Glutamatergic neuron (in vitro differentiated cells): Measurements from ENCODE around the gene CCR6. TPM values are rescaled to one million over a fixed set of nuclear protein-coding genes. Genes with fewer than 3 reads are reported as not detected.
"Not testable (repeated sequence)": the region's sequence is repeated elsewhere in the genome, so short reads cannot be mapped to it uniquely, and the experiment has no call there.

Source experiments
- DNase-seq: peaks from one replicate; pipeline ENCODE4 v3.0.0; 2022
- H3K27ac Mint-ChIP-seq: one replicate; pipeline ENCODE4 v1.8.0; 2020; ENCODE audit warnings: mild to moderate bottlenecking, mixed read lengths, inconsistent platforms; ENCODE audit not compliant: unreplicated experiment
- H3K27me3 Mint-ChIP-seq: one replicate; pipeline ENCODE4 v1.8.0; 2020; ENCODE audit warnings: mild to moderate bottlenecking, moderate library complexity, mixed read lengths, inconsistent platforms; ENCODE audit not compliant: unreplicated experiment
- H3K36me3 Mint-ChIP-seq: one replicate; pipeline ENCODE4 v1.8.0; 2020; ENCODE audit warnings: mild to moderate bottlenecking, mixed read lengths, inconsistent platforms; ENCODE audit not compliant: unreplicated experiment
- H3K4me1 Mint-ChIP-seq: one replicate; pipeline ENCODE4 v1.8.0; 2020; ENCODE audit warnings: mild to moderate bottlenecking, low read depth, mixed read lengths, inconsistent platforms; ENCODE audit not compliant: unreplicated experiment
- H3K4me3 Mint-ChIP-seq: one replicate; pipeline ENCODE4 v1.8.0; 2020; ENCODE audit warnings: mild to moderate bottlenecking, mixed read lengths, inconsistent platforms; ENCODE audit not compliant: unreplicated experiment
- H3K9me3 Mint-ChIP-seq: one replicate; pipeline ENCODE4 v1.8.0; 2020; ENCODE audit warnings: mild to moderate bottlenecking, moderate library complexity, mixed read lengths, inconsistent platforms; ENCODE audit not compliant: unreplicated experiment
- total RNA-seq: library from RNA; stranded (reverse); fragmentation: NEBNext Ultra II Directional; extraction: Animal tissue kit (Norgen Biotek cat#: 25700); gene quantifications from one replicate; pipeline ENCODE4 v1.2.1, GENCODE V29; 2021; ENCODE audit not compliant: unreplicated experiment

CCR6 gene
- total RNA-seq, 1 donor from 2014 or later, result not detected

DNA sequence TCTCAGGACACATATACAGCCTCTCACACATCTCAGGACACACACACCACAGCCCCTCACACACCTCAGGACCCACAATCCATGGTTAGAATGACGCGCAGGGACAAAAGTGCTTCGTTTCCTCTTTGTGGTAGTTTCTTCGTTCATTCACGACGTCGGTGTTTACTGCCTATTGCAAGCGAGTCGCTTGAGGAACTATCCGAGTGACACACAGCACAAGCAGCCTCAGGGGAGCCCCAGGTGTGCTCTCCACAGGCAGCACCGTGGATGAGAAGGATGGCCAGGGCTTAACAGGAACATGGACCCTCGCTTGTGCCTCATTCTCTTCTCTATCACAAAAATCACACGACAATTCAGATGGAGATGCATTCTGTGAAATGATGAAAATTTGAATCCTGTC, 47.0 kb downstream of the CCR6 start:
- H3K9me3 Mint-ChIP-seq, H3K27ac Mint-ChIP-seq, DNase-seq, H3K36me3 Mint-ChIP-seq, H3K4me1 Mint-ChIP-seq, H3K4me3 Mint-ChIP-seq: not testable (repeated sequence)
- peaks cover 10% of the 10 kb centered on the region for H3K27me3 Mint-ChIP-seq

DNA sequence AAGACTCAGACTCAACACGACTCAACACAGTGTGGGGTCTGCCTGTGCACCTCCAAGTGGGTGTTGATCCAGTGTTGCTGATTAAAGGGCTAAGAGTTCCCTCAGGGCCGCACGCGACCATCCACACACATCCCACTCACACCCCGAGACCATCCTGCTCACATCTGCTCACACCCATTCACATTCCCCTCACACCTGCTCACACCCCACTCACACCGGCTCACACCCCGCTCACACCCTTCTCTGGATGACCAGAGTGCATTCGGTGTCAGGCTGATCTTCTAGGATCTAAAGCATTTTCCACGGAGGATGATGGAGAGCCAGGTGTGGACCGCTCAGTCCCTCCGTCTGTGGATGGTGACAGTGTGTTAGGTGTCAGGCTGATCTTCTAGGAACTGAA, 48.4 kb downstream of the CCR6 start:
- DNase-seq, H3K36me3 Mint-ChIP-seq, H3K9me3 Mint-ChIP-seq, H3K27ac Mint-ChIP-seq, H3K4me3 Mint-ChIP-seq, H3K4me1 Mint-ChIP-seq: not testable (repeated sequence)
- H3K27me3 Mint-ChIP-seq, result peaks cover 10% of the 10 kb centered on the region

DNA sequence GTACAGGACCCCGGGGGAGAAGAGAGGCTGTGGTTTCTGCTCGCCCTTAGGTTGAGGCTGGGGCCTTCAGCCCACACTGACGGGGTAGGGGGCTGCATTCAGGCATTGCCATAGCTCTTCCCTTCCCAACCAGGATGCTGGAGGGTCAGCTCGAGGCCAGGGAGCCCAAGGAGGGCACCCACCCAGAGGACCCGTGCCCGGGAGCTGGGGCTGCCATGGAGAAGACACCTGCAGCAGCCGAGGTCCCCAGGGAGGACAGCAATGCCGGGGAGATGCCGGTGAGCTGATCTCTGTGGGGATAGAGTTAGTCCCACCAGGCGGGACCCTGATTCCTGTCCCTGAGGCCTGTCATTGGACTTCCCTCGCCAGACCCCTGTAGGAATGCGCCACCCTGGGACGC, 49.1 kb downstream of the CCR6 start:
- not testable (repeated sequence) for H3K4me1 Mint-ChIP-seq

DNA sequence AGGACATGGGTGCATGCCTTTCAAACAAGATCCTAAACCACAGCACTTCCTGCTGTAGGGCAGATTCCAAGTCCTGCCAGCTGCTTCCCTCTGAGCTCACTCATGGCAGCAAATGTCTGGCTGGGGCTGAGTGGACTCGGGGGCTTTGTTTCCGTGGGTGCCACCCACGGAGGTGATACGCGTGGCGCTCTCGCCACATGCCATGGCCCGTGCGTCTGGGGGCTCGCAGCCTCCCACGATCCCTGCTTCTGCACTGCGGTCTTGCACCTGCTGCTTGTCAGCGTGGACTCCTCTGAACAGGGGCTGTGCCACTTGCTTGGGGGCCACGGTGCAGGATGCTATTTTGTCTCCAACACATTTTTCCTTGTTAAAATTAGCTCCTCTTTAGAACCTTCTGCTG, 54.4 kb downstream of the CCR6 start:
- not testable (repeated sequence) for H3K4me1 Mint-ChIP-seq, H3K9me3 Mint-ChIP-seq, H3K4me3 Mint-ChIP-seq, H3K27me3 Mint-ChIP-seq, DNase-seq, H3K36me3 Mint-ChIP-seq
- peak overlapping the region; percentile 24 for H3K27ac Mint-ChIP-seq

More for the DNA sequence above, 49.1 kb downstream of the CCR6 start:
- H3K4me3 Mint-ChIP-seq, DNase-seq, H3K9me3 Mint-ChIP-seq, H3K36me3 Mint-ChIP-seq, H3K27ac Mint-ChIP-seq: not testable (repeated sequence)
- H3K27me3 Mint-ChIP-seq, result peaks cover 10% of the 10 kb centered on the region

DNA sequence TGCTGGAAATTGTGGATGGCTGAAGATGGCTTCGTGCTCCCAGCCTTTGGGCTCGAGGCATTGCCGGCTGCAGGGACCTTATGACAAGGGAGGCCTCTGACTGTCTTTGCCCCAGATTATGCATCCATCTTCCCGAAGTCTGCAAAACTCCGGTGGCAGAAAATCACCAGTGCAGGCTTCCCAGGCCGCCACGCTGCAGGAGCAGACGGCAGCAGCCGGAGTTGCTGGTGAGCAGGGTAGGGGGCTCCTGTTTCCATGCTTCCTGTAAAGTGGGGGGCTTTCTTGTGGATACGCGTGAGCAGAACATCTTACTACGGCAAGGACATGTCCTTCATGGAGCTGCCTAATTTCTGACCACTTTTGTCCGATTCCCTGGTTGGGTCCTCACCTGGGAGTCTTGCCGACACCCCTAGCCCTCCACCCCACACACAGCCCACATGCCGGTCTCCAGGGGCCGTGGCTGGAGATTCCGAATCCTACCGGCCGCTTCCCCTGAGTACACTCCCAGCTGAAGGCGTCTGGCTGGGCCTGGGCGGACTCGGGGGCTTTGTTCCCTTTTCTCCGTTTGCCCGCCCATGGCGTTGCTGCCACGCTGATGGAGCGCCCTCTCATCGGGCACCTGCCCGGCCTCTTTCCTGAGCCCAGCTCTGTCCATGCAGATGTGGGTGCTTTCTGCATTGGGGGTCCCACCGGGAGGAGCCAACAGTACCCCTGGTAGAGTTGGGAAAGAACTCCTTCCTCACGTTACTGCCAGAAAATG, 56.2 kb downstream of the CCR6 start:
- not testable (repeated sequence) for H3K36me3 Mint-ChIP-seq, DNase-seq, H3K27ac Mint-ChIP-seq, H3K27me3 Mint-ChIP-seq, H3K4me1 Mint-ChIP-seq, H3K4me3 Mint-ChIP-seq, H3K9me3 Mint-ChIP-seq

DNA sequence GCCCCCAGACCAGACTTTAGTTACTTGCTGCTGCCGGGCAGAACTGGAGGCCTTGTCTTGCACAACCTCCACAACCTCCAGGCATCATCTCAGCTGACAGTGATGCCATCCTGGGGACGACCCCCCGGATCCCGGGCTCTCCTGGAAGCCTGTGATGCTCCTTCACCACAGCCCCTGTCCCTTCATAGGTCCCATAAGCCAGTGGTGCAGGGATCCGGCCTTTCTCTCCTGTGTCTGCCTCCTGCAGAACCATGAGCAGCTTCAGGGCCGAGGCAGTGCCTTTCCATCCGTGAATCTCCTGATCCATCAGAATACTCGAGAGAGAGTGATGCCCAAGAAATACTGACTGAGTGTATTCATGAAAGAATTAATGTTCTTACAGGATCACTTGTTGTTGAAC, 57.2 kb downstream of the CCR6 start:
- H3K4me3 Mint-ChIP-seq, H3K27ac Mint-ChIP-seq, H3K27me3 Mint-ChIP-seq, H3K9me3 Mint-ChIP-seq, H3K36me3 Mint-ChIP-seq, DNase-seq, H3K4me1 Mint-ChIP-seq: not testable (repeated sequence)

DNA sequence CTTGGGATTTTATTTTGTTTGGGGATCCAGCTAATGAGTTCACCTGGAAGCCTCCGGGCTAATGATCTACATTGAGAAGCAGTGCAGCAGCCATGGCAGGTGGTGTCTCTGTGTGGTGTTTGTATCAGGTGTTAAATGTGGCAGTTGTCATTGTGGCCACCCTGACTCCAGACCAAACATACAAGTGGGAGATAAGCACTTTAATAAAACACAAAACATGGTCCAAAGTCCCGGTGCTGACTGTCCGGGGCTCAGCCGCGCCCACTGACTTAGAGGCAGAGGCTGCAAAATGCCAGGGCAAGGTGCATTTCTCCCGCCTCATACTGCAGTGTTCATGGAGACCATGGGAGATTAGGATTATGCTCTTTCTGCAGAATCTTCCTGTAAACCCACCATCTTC, 58.5 kb downstream of the CCR6 start:
- not testable (repeated sequence) for DNase-seq, H3K4me1 Mint-ChIP-seq, H3K27me3 Mint-ChIP-seq, H3K27ac Mint-ChIP-seq, H3K4me3 Mint-ChIP-seq, H3K36me3 Mint-ChIP-seq, H3K9me3 Mint-ChIP-seq

DNA sequence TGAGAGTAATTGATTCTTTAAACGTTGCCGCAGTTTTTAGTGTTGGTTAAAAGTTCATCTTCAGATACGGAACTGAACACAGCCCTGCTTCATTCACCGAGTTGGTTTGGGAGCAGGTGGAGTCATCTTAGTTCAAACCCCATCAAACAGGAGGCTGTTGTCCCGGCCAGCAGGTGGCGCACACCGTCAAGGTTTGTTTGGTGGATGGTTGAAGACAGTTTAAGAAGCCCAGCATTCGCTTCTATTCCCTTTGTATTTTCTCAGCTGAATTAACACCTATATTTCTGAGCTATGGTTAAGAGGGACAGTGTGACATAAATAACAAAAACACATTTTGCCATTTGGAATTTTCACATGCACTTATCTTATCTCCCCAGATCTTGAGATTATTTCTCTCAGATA, 60.0 kb downstream of the CCR6 start:
- H3K27me3 Mint-ChIP-seq, H3K9me3 Mint-ChIP-seq, H3K36me3 Mint-ChIP-seq, DNase-seq, H3K27ac Mint-ChIP-seq, H3K4me1 Mint-ChIP-seq, H3K4me3 Mint-ChIP-seq: not testable (repeated sequence)

DNA sequence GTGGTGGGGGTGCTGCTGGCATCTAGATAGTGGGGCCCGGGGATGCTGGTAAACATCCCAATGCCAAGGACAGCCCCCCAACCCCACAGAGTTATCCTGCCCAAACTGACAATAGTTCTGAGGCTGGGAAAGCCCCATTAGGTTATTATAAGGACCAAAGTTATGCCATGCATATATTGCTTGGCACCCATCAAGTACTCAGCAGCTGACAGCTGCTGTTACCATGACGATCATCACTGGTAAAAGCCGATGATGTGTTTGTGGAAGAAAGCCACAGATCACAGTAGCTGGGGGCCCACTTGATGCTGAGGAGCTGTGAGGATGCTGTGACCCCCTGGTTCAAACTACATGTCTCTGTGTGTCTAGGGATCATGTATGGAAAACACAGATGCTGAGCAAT, 62.2 kb downstream of the CCR6 start:
- not testable (repeated sequence) for H3K4me1 Mint-ChIP-seq, H3K36me3 Mint-ChIP-seq, H3K27me3 Mint-ChIP-seq, DNase-seq, H3K4me3 Mint-ChIP-seq, H3K27ac Mint-ChIP-seq, H3K9me3 Mint-ChIP-seq

DNA sequence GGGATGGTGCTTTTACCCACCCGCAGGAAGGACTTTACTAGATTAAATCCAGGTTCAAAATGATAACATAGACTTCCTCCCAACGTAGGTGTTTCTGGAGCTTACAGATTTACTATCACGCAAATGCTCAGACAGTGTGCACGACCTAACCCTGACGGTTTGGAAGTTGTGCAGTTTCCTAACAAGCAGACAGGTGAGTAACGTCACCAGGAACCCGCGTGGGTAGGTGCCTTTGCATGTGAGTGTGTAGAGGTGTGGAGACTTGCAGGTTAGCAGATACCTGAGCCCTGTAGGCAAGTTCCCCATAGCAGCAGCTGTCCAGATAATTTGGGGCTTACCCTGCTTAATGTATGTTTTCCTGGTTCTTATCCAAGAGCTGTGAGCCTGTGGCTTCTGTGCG, 64.4 kb downstream of the CCR6 start:
- not testable (repeated sequence) for DNase-seq, H3K4me1 Mint-ChIP-seq, H3K27ac Mint-ChIP-seq, H3K27me3 Mint-ChIP-seq, H3K4me3 Mint-ChIP-seq, H3K36me3 Mint-ChIP-seq, H3K9me3 Mint-ChIP-seq

Other genes with a start within 250 kb of the CCR6 start
- gene RNASET2, start 166.5 kb upstream of the CCR6 start, total RNA-seq, result 2.2 TPM
- 12.1 TPM for gene CEP43, start 123.7 kb upstream of the CCR6 start, total RNA-seq
- gene GPR31, start 34.9 kb downstream of the CCR6 start, total RNA-seq, result not detected
- not detected for gene UNC93A, start 168.2 kb downstream of the CCR6 start, total RNA-seq
- gene TTLL2, start 202.0 kb downstream of the CCR6 start, total RNA-seq, result not detected